HG03571 (cell line): ENCODE results near the gene EPHB2.

Source experiments
- ATAC-seq: cut with Tn5 transposase; IDR thresholded peaks from one replicate; pipeline ENCODE4 v1.9.1; 2021; ENCODE audit not compliant: unreplicated experiment

The EPHB2 gene

GRCh38 chr1:22908880-22909426, 198.3 kb downstream of the EPHB2 start:
- ATAC-seq, result no peak

GRCh38 chr1:22910286-22910685, 199.6 kb downstream of the EPHB2 start:
- no peak for ATAC-seq

- ATAC-seq, result no peak
These were observed 200.5 kb downstream of the EPHB2 start for GRCh38 chr1:22910986-22911651.

GRCh38 chr1:22912311-22912710, 201.7 kb downstream of the EPHB2 start:
- ATAC-seq, result no peak

- ATAC-seq, result no peak
These were observed 202.9 kb downstream of the EPHB2 start for GRCh38 chr1:22913421-22914141.

GRCh38 chr1:22914156-22914555, 203.5 kb downstream of the EPHB2 start:
- ATAC-seq, result no peak

GRCh38 chr1:22914633-22915217, 204.1 kb downstream of the EPHB2 start:
- ATAC-seq, result no peak

- ATAC-seq, result no peak
These were observed 204.6 kb downstream of the EPHB2 start for GRCh38 chr1:22915231-22915630.

- no peak for ATAC-seq
These were observed 205.3 kb downstream of the EPHB2 start for GRCh38 chr1:22915816-22916470.

GRCh38 chr1:22916471-22916820, 205.8 kb downstream of the EPHB2 start:
- ATAC-seq, result no peak

GRCh38 chr1:22917989-22918388, 207.3 kb downstream of the EPHB2 start:
- no peak for ATAC-seq

GRCh38 chr1:22918644-22919043, 208.0 kb downstream of the EPHB2 start:
- no peak for ATAC-seq

GRCh38 chr1:22919341-22920025, 208.8 kb downstream of the EPHB2 start:
- ATAC-seq, result no peak

GRCh38 chr1:22920026-22920733, 209.5 kb downstream of the EPHB2 start:
- no peak for ATAC-seq

- ATAC-seq, result no peak
These were observed 210.3 kb downstream of the EPHB2 start for GRCh38 chr1:22920734-22921451.

GRCh38 chr1:22921452-22922126, 210.9 kb downstream of the EPHB2 start:
- ATAC-seq, result no peak

- no peak for ATAC-seq
These were observed 212.0 kb downstream of the EPHB2 start for GRCh38 chr1:22922640-22923039.

- ATAC-seq, result no peak
These were observed 214.5 kb downstream of the EPHB2 start for GRCh38 chr1:22925111-22925510.

- no peak for ATAC-seq
These were observed 219.7 kb downstream of the EPHB2 start for GRCh38 chr1:22930240-22930912.
